ENCODE results near the gene NELFCD. TPM values are rescaled to one million over a fixed set of nuclear protein-coding genes. Genes with fewer than 3 reads are reported as not detected.
"Not testable (repeated sequence)": the region's sequence is repeated elsewhere in the genome, so short reads cannot be mapped to it uniquely, and the experiment has no call there.

NELFCD gene
- total RNA-seq, 1 donor from 2014 or later, result 41.2 TPM

DNA sequence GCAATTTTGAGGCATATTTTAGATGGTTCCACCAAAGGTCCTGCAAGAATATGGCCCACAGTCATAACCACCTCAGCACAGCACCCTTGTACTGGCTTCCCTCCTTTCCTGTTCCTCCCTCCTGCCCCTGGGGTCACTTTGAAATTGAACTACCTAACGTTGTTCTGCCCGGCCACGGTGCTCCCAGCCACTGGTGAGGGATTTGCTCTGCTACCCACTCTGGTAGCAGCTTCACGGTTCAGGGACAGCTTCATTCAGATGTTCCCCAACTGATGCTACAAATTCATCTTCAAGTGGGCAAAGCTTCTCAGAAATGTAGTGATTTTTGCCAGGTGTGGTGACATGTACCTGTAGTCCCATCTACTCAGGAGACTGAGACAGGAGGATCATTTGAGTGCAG is 7.9 kb upstream of the NELFCD start:
- H3K9me3 ChIP-seq (ENCODE audit: control insufficient read depth in 3 of 3, low read length in 3 of 3), result peaks cover 0 to 6% (median 3%) of the 10 kb centered on the region in 3 donors

DNA sequence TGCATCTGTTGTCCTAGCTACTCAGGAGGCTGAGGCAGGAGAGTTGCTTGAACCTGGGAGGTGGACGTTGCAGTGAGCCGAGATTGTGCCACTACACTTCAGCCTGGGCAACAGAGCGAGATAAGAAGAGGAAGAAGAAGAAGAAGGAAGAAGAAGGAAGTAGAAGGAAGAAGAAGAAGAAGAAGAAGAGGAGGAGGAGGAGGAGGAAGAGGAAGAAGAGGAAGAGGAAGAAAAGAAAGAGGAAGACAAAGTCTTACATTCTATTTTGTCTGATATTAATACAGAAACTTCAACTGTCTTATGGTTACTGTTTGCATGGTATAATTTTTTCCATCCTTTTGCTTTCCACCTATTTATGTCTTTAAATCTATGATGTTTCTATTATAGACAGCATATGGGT is 7.2 kb upstream of the NELFCD start:
- peaks cover 0 to 6% (median 3%) of the 10 kb centered on the region in 3 donors for H3K9me3 ChIP-seq (ENCODE audit: control insufficient read depth in 3 of 3, low read length in 3 of 3)
- H3K4me3 ChIP-seq (ENCODE audit: low read length in 3 of 3), result no peak overlapping the region
- no peaks in the 10 kb centered on the region for H3K27me3 ChIP-seq (ENCODE audit: control insufficient read depth in 3 of 3, insufficient read depth in 3 of 3, low read length in 3 of 3)
- H3K27ac ChIP-seq (ENCODE audit: low read depth, low read length), result no peak overlapping the region
- no peaks in the 10 kb centered on the region for H3K36me3 ChIP-seq (ENCODE audit: control insufficient read depth in 3 of 3, insufficient read depth in 3 of 3, low read length in 3 of 3)
- H3K4me1 ChIP-seq (ENCODE audit: control insufficient read depth in 3 of 3, insufficient read depth in 3 of 3, low read length in 3 of 3), result no peaks in the 10 kb centered on the region
- no peak overlapping the region for H3K9ac ChIP-seq (ENCODE audit: low read depth in 1 of 3, low read length in 3 of 3)

More for the DNA sequence above, 7.9 kb upstream of the NELFCD start:
- no peak overlapping the region for H3K4me3 ChIP-seq (ENCODE audit: low read length in 3 of 3)
- no peaks in the 10 kb centered on the region for H3K36me3 ChIP-seq (ENCODE audit: control insufficient read depth in 3 of 3, insufficient read depth in 3 of 3, low read length in 3 of 3)
- H3K9ac ChIP-seq (ENCODE audit: low read depth in 1 of 3, low read length in 3 of 3), result no peak overlapping the region
- H3K4me1 ChIP-seq (ENCODE audit: control insufficient read depth in 3 of 3, insufficient read depth in 3 of 3, low read length in 3 of 3), result no peaks in the 10 kb centered on the region
- H3K27me3 ChIP-seq (ENCODE audit: control insufficient read depth in 3 of 3, insufficient read depth in 3 of 3, low read length in 3 of 3), result no peaks in the 10 kb centered on the region
- H3K27ac ChIP-seq (ENCODE audit: low read depth, low read length), result no peak overlapping the region

DNA sequence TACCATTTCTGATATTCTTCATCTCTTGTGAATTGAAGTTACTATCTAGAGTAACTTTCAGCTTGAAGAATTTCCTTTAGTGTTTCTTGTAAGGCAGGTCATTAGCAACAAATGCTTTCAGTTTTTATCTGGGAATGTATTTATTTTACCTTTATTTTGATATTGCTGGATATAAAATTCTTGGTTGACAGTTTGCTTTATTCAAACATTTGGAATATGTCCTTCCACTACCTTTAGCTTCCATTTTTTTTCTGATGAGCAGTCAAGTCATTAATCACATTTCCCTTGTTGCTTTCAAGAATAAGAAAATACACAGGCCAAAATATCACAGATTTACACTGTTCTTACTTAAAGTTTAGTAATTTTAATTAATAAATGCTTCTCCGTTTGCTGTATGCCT is 5.7 kb upstream of the NELFCD start:
- H3K9me3 ChIP-seq (ENCODE audit: control insufficient read depth in 3 of 3, low read length in 3 of 3), result peaks cover 0 to 6% (median 3%) of the 10 kb centered on the region in 3 donors
- no peaks in the 10 kb centered on the region for H3K4me1 ChIP-seq (ENCODE audit: control insufficient read depth in 3 of 3, insufficient read depth in 3 of 3, low read length in 3 of 3)
- H3K27me3 ChIP-seq (ENCODE audit: control insufficient read depth in 3 of 3, insufficient read depth in 3 of 3, low read length in 3 of 3), result no peaks in the 10 kb centered on the region
- no peak overlapping the region for H3K9ac ChIP-seq (ENCODE audit: low read depth in 1 of 3, low read length in 3 of 3)
- no peaks in the 10 kb centered on the region for H3K36me3 ChIP-seq (ENCODE audit: control insufficient read depth in 3 of 3, insufficient read depth in 3 of 3, low read length in 3 of 3)
- H3K27ac ChIP-seq (ENCODE audit: low read depth, low read length), result no peak overlapping the region
- H3K4me3 ChIP-seq (ENCODE audit: low read length in 3 of 3), result no peak overlapping the region

DNA sequence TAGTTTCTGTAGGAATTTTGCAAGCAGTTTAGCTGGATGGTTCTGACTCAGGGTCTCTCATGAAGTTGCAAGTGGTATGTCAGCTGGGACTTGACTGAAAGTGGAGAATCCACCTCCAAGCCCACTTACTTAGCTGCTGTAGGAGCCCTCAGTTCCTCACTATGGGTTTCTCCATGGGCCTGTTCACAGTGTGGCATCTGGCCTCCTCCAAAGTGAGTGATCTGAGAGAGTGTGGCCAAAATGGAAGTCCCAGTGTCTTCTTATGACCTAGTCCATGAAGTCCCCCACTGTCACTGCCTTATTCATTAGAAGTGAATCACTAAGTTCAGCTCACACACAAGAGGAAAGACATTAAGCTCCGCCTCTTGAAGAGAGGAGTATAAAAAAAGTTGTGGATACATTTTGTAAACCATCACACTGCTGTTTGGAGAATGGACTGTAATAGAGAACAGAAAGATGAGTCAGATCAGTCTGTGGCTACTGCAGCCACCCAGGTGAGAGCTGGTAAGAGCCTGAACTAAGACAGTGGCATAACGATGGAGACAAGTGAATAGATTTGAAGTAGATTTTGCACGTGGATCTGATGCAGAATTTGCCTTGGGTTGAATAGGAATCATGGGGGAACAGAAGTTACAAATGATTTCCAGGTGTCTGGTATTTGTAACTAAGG is 4.9 kb upstream of the NELFCD start:
- Histone ChIP-seq H3K4me3 (ENCODE audit: low read length in 3 of 3) (no peak overlapping the region), H3K36me3 (ENCODE audit: control insufficient read depth in 3 of 3, insufficient read depth in 3 of 3, low read length in 3 of 3) (no peaks in the 10 kb centered on the region), H3K9ac (ENCODE audit: low read depth in 1 of 3, low read length in 3 of 3) (no peak overlapping the region), H3K27me3 (ENCODE audit: control insufficient read depth in 3 of 3, insufficient read depth in 3 of 3, low read length in 3 of 3) (no peaks in the 10 kb centered on the region), H3K27ac (ENCODE audit: low read depth, low read length) (no peak overlapping the region), H3K9me3 (ENCODE audit: control insufficient read depth in 3 of 3, low read length in 3 of 3) (peaks cover 0 to 6% (median 3%) of the 10 kb centered on the region in 3 donors), H3K4me1 (ENCODE audit: control insufficient read depth in 3 of 3, insufficient read depth in 3 of 3, low read length in 3 of 3) (peaks cover 0 to 3% (median 0%) of the 10 kb centered on the region in 3 donors)

DNA sequence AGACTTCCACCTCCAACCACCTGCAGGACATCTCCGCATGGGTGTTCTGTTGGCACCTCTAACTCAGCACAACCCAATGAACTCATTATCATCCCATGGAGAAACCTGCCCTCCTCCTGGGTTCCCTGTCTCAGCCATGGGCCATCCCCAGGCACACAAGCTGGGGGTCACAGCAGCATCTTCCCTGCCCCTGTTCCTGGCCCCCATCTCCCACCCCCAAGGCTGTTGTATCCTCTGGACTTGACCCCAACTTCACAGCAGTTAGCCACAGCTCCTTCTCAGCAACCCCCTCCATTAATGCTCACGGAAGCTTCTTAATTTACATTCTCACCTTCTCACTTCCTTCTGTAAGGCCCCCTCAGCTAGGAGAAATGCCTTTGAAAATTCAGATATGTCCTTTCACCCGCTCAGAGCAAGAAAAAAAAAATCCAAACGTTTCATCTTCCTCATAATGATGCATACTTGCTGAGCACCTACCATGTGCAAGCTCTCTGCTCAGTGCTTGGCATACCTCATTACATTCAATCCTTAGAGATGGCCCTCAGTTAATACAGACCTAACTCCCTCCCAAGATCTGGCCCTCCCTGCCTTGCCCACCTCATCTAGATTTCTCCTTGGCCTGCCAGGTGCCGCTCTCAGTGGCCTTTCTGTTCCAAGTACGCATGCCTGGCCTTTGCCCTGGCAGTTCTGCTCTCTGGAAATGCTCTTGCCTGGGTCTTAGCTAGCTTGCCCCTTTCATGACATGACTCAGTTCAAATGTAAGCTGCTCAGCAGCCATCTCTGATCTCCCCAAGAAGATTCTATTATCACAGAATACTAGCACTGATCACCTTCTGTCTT is 2.5 kb upstream of the NELFCD start:
- H3K4me1 ChIP-seq (ENCODE audit: control insufficient read depth in 3 of 3, insufficient read depth in 3 of 3, low read length in 3 of 3), result peaks cover 7 to 16% (median 13%) of the 10 kb centered on the region in 3 donors
- H3K9ac ChIP-seq (ENCODE audit: low read depth in 1 of 3, low read length in 3 of 3), result no peak overlapping the region
- no peaks in the 10 kb centered on the region for H3K36me3 ChIP-seq (ENCODE audit: control insufficient read depth in 3 of 3, insufficient read depth in 3 of 3, low read length in 3 of 3)
- peaks cover 0 to 6% (median 3%) of the 10 kb centered on the region in 3 donors for H3K9me3 ChIP-seq (ENCODE audit: control insufficient read depth in 3 of 3, low read length in 3 of 3)
- no peak overlapping the region for H3K4me3 ChIP-seq (ENCODE audit: low read length in 3 of 3)
- no peak overlapping the region for H3K27ac ChIP-seq (ENCODE audit: low read depth, low read length)
- no peaks in the 10 kb centered on the region for H3K27me3 ChIP-seq (ENCODE audit: control insufficient read depth in 3 of 3, insufficient read depth in 3 of 3, low read length in 3 of 3)

DNA sequence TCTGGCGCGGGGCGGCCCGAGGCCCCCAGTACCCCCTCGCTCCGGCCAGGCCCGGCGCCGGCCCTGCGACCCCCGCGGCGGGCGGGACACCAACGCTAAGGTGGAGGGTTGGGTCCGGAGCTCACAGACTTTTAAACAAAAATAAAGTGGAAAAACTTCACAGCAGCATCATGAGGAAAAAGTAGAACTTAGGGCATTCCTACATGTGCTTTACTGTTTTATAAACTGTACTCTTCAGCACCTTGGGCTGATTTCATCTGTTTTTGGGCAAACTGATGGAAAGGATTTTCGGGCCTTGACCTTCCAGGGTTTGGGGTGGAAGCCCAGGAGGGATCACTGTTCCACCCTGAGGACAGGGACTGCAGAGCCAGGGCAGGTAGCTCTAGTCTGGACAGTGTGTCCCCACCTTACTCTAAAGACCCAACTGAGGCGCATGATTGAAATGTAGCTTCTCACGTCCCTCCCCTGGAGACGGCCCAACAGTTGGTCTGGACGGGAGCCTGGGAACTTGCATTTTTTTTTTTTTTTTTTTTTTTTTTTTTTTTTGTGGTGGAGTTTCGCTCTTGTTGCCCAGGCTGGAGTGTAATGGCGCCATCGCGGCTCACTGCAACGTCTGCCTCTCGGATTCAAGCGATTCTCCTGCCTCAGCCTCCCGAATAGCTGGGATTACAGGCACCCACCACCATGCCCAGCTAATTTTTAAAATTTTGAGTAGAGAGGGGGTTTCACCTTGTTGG is 740 bp downstream of the NELFCD start:
- H3K9ac ChIP-seq (ENCODE audit: low read depth in 1 of 3, low read length in 3 of 3), result peak overlapping the region; percentile 80 to 86 (median 84)
- no peaks in the 10 kb centered on the region for H3K27me3 ChIP-seq (ENCODE audit: control insufficient read depth in 3 of 3, insufficient read depth in 3 of 3, low read length in 3 of 3)
- peak overlapping the region; percentile 71 for H3K27ac ChIP-seq (ENCODE audit: low read depth, low read length)
- peaks cover 7 to 40% (median 30%) of the 10 kb centered on the region in 3 donors for H3K4me1 ChIP-seq (ENCODE audit: control insufficient read depth in 3 of 3, insufficient read depth in 3 of 3, low read length in 3 of 3)
- H3K36me3 ChIP-seq (ENCODE audit: control insufficient read depth in 3 of 3, insufficient read depth in 3 of 3, low read length in 3 of 3), result peaks cover under 1 to 5% (median 5%) of the 10 kb centered on the region in 3 donors
- no peaks in the 10 kb centered on the region for H3K9me3 ChIP-seq (ENCODE audit: control insufficient read depth in 3 of 3, low read length in 3 of 3)
- peak overlapping the region; percentile 80 to 95 (median 83) for H3K4me3 ChIP-seq (ENCODE audit: low read length in 3 of 3)

DNA sequence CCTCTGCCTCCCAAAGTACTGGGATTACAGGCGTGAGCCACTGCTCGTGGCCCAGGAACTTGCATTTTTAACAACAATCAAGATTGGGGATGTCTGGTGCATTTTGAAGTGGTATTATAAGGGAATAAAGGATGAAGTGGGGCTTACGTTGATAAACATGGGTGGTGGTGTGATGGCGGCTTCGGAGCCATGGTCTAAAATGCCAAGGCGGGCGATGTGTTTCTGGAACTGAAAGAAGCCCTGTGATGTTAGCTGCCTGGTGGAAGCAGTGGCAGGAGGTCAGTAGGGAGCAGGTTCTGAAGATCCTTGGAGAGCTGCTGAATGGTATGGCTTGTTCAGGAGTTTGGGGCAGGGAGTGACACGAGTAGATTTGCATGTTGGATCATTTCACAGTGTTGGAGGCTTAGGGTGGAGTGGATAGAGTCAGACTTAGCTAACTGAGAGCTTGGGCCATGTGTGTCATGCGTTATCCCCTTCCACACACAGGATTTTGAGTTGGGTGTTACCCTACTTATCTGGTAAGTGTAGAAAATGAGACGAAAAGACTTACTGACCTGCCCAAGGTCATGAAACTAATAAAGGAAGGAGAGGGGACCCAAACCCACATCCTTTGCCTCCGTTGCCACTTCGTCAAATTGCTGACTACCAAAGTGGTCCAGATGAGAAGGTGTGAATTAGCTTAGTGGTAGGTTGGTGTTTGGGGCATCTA is 1.5 kb downstream of the NELFCD start:
- peaks cover 8 to 13% (median 11%) of the 10 kb centered on the region in 3 donors for H3K36me3 ChIP-seq (ENCODE audit: control insufficient read depth in 3 of 3, insufficient read depth in 3 of 3, low read length in 3 of 3)
- H3K27me3 ChIP-seq (ENCODE audit: control insufficient read depth in 3 of 3, insufficient read depth in 3 of 3, low read length in 3 of 3), result no peaks in the 10 kb centered on the region
- peak overlapping the region; percentile 71 for H3K27ac ChIP-seq (ENCODE audit: low read depth, low read length)
- H3K9ac ChIP-seq (ENCODE audit: low read depth in 1 of 3, low read length in 3 of 3), result no peak overlapping the region
- no peaks in the 10 kb centered on the region for H3K9me3 ChIP-seq (ENCODE audit: control insufficient read depth in 3 of 3, low read length in 3 of 3)
- peak overlapping the region; percentile 16 to 80 (median 22) for H3K4me3 ChIP-seq (ENCODE audit: low read length in 3 of 3)
- peaks cover 7 to 40% (median 30%) of the 10 kb centered on the region in 3 donors for H3K4me1 ChIP-seq (ENCODE audit: control insufficient read depth in 3 of 3, insufficient read depth in 3 of 3, low read length in 3 of 3)

DNA sequence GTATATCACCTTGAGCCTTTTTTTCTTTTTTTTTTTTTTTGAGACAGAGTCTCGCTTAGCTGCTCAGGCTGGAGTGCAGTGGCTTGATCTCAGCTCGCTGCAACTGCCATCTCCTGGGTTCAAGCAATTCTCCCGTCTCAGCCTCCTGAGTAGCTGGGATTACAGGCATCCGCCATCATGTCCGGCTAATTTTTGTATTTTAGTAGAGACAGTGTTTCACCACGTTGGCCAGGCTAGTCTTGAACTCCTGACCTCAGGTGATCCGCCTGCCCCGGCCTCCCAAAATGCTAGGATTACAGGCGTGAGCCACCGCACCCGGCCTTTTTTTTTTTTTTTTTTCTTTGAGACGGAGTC is 2.0 kb downstream of the NELFCD start:
- H3K9ac ChIP-seq (ENCODE audit: low read depth in 1 of 3, low read length in 3 of 3); H3K27ac ChIP-seq (ENCODE audit: low read depth, low read length); H3K4me3 ChIP-seq (ENCODE audit: low read length in 3 of 3); H3K27me3 ChIP-seq (ENCODE audit: control insufficient read depth in 3 of 3, insufficient read depth in 3 of 3, low read length in 3 of 3); H3K9me3 ChIP-seq (ENCODE audit: control insufficient read depth in 3 of 3, low read length in 3 of 3): not testable (repeated sequence)
- peaks cover 13 to 18% (median 16%) of the 10 kb centered on the region in 3 donors for H3K36me3 ChIP-seq (ENCODE audit: control insufficient read depth in 3 of 3, insufficient read depth in 3 of 3, low read length in 3 of 3)
- peaks cover 12 to 40% (median 30%) of the 10 kb centered on the region in 3 donors for H3K4me1 ChIP-seq (ENCODE audit: control insufficient read depth in 3 of 3, insufficient read depth in 3 of 3, low read length in 3 of 3)

DNA sequence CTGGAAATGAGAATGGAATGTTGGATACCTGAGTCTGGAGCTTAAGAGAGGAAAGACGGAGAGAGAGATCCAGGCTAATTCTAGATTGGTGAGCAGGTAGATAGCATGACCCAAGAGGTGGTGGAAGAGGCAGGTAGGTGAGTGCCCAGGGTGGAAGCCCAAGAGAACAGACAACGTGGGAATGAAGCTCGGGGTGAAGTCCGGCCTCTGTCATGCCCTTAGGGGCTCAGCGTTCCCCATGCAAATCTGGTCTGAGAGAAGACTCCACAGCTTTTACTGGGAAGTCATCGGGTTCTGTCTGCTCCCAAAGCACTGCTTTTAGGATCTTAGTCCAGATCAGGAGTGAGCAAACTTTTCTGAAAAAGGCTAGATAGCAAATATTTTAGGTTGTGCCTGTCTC is 3.6 kb downstream of the NELFCD start:
- peaks cover 13 to 40% (median 30%) of the 10 kb centered on the region in 3 donors for H3K4me1 ChIP-seq (ENCODE audit: control insufficient read depth in 3 of 3, insufficient read depth in 3 of 3, low read length in 3 of 3)
- no peaks in the 10 kb centered on the region for H3K27me3 ChIP-seq (ENCODE audit: control insufficient read depth in 3 of 3, insufficient read depth in 3 of 3, low read length in 3 of 3)
- no peak overlapping the region for H3K4me3 ChIP-seq (ENCODE audit: low read length in 3 of 3)
- peaks cover 29 to 33% (median 32%) of the 10 kb centered on the region in 3 donors for H3K36me3 ChIP-seq (ENCODE audit: control insufficient read depth in 3 of 3, insufficient read depth in 3 of 3, low read length in 3 of 3)
- no peak overlapping the region for H3K27ac ChIP-seq (ENCODE audit: low read depth, low read length)
- no peaks in the 10 kb centered on the region for H3K9me3 ChIP-seq (ENCODE audit: control insufficient read depth in 3 of 3, low read length in 3 of 3)
- no peak overlapping the region for H3K9ac ChIP-seq (ENCODE audit: low read depth in 1 of 3, low read length in 3 of 3)

Measured in skeletal muscle tissue (tissue), 4 donors.